HepG2 (cell line): ENCODE data around the gene PIEZO2. TPM values are rescaled to one million over a fixed set of nuclear protein-coding genes. Genes with fewer than 3 reads are reported as not detected.

Experiments used
- ATAC-seq: fragments of 200-7000 bp; cut with Tn5 transposase; 3 replicates; pipeline ENCODE4 v1.9.1; 2020; ENCODE audit warnings: mild to moderate bottlenecking, moderate library complexity
- BruUV-seq: library from RNA; stranded (reverse); fragments of 400-500 nt; replicated peaks from 2 replicates; lab custom pipeline; 2021; lab: Mats Ljungman, UMichigan
- CTCF ChIA-PET: fragments of 300-600 bp; formaldehyde crosslinking; extraction: SDS; loops from one replicate; lab custom pipeline; 2021; ENCODE audit warnings: low total read pairs, inconsistent platforms, low intra/inter-chr PET ratio; lab: Yijun Ruan, JAX
- POLR2A ChIA-PET: fragments of 350-600 bp; sonication (Branson Sonifier 250); formaldehyde crosslinking; loops from one replicate; lab custom pipeline; 2020; ENCODE audit warnings: antibody characterized with exemption, inconsistent platforms; lab: Yijun Ruan, JAX
- DNase-seq: peaks from one replicate; pipeline ENCODE4 v3.0.0-alpha.2; 2015; ENCODE audit warnings: low spot score
- FAIRE-seq: peaks from 3 replicates; lab custom pipeline; 2011; peaks lifted over from hg19 to GRCh38; lab: Jason Lieb, UNC
- H2AFZ ChIP-seq: one replicate; pipeline ENCODE4 v1.6.1; 2011; ENCODE audit warnings: low read length, inconsistent platforms
- H3K27ac ChIP-seq: fragments of 300-600 bp; 3 replicates; pipeline ENCODE4 v1.8.0; 2011; ENCODE audit warnings: mixed run types, mild to moderate bottlenecking, mixed read lengths, low read length, inconsistent platforms; ENCODE audit not compliant: insufficient read depth; ENCODE audit errors: extremely low read length
- H3K27me3 ChIP-seq, 2 experiments: fragments of 200-600 bp in 1 of 2; 2 replicates in 1 of 2; 3 replicates in 1 of 2; pipeline versions ENCODE4 v1.6.0 to v1.8.0; 2011; ENCODE audit warnings: low read length in 2 of 2, mild to moderate bottlenecking in 2 of 2, moderate library complexity in 2 of 2, inconsistent platforms in 1 of 2; ENCODE audit not compliant: insufficient read depth in 2 of 2, control insufficient read depth in 1 of 2
- H3K36me3 ChIP-seq, 2 experiments: fragments of 200-600 bp in 1 of 2; replicated peaks in 1 of 2; 2 replicates in 1 of 2; 3 replicates in 1 of 2; pipeline versions ENCODE4 v1.5.1 to v1.8.0; 2011; ENCODE audit warnings: low read length in 2 of 2, inconsistent platforms in 1 of 2; ENCODE audit not compliant: insufficient read depth in 2 of 2, control insufficient read depth in 1 of 2
- H3K4me1 ChIP-seq: 2 replicates; pipeline ENCODE4 v1.5.1; 2012; ENCODE audit warnings: low read length, inconsistent platforms; ENCODE audit not compliant: insufficient read depth
- H3K4me2 ChIP-seq: 2 replicates; pipeline ENCODE4 v1.6.0; 2011; ENCODE audit warnings: low read depth, low read length, inconsistent platforms
- H3K4me3 ChIP-seq, 3 experiments: fragments of 200-600 bp in 1 of 3; sonication (generic), shearing (Covaris generic) in 1 of 3; replicated peaks in 1 of 3; 2 replicates each; pipeline ENCODE4 v1.5.1; 2011 to 2016; ENCODE audit warnings: low read length in 3 of 3, inconsistent platforms in 2 of 3, low read depth in 2 of 3, mild to moderate bottlenecking in 2 of 3, control low read depth in 1 of 3, mixed read lengths in 1 of 3; ENCODE audit not compliant: insufficient read depth in 1 of 3
- H3K79me2 ChIP-seq: one replicate; pipeline ENCODE4 v1.6.1; 2011; ENCODE audit warnings: low read length, inconsistent platforms; ENCODE audit not compliant: insufficient read depth
- H3K9ac ChIP-seq: 2 replicates; pipeline ENCODE4 v1.6.0; 2011; ENCODE audit warnings: mild to moderate bottlenecking, low read depth, low read length, inconsistent platforms; ENCODE audit not compliant: insufficient read depth
- H3K9me3 ChIP-seq: 2 replicates; pipeline ENCODE4 v1.5.1; 2012; ENCODE audit warnings: mild to moderate bottlenecking, low read length
- H4K20me1 ChIP-seq: 2 replicates; pipeline ENCODE4 v1.6.0; 2011; ENCODE audit warnings: inconsistent platforms, mild to moderate bottlenecking, low read length, moderate library complexity; ENCODE audit not compliant: insufficient read depth
- CCDC6 ChIP-seq: sonication (generic); formaldehyde crosslinking; IDR thresholded peaks from 2 replicates; pipeline ENCODE4 v1.8.1; 2022; ENCODE audit warnings: mild to moderate bottlenecking, missing genetic modification reagents, moderate library complexity
- SOX13 ChIP-seq, 3 experiments: fragments of 450-650 bp in 1 of 3; sonication (generic) in 1 of 3; formaldehyde crosslinking in 1 of 3; IDR thresholded peaks in 2 of 3; conservative IDR thresholded peaks in 1 of 3; 2 replicates each; pipeline versions ENCODE4 v1.5.0 to v1.6.1; 2016 to 2020; ENCODE audit warnings: antibody characterized with exemption in 1 of 3, mild to moderate bottlenecking in 1 of 3, missing compliant biosample characterization in 1 of 3, missing genetic modification reagents in 1 of 3, moderate library complexity in 1 of 3
- TERF1 ChIP-seq: sonication (generic); formaldehyde crosslinking; IDR thresholded peaks from 2 replicates; pipeline ENCODE4 v1.8.0; 2022; ENCODE audit warnings: mild to moderate bottlenecking, missing genetic modification reagents, moderate library complexity
- ZNF383 ChIP-seq: sonication (generic); formaldehyde crosslinking; IDR thresholded peaks from 2 replicates; pipeline ENCODE4 v1.4.0; 2020; ENCODE audit warnings: missing genetic modification reagents, mild to moderate bottlenecking, borderline replicate concordance
- ZNF432 ChIP-seq: sonication (generic); formaldehyde crosslinking; IDR thresholded peaks from 2 replicates; pipeline ENCODE4 v1.5.0; 2020; ENCODE audit warnings: missing genetic modification reagents, mild to moderate bottlenecking, borderline replicate concordance
- WGBS: methylation state at CpG from one replicate; pipeline ENCODE4 v1.1.6; 2017; ENCODE audit warnings: low lambda C conversion rate; 5-methylcytosine and 5-hydroxymethylcytosine counted together
- in situ Hi-C: cut with HindIII; loops from 2 replicates; pipeline ENCODE4 v1.10.0; 2017; ENCODE audit warnings: low pct_unique_long_range_greater_than_20kb; ENCODE audit not compliant: extremely low pct_ligation_motif_present
- intact Hi-C: fragments of 100-400 bp; cut with micrococcal nuclease; formaldehyde crosslinking; loops from one replicate; pipeline ENCODE4 v1.10.0; 2022; ENCODE audit not compliant: unreplicated experiment
- polyA plus RNA-seq, 8 experiments: library from polyadenylated mRNA; depleted of rRNA in 3 of 8; stranded (reverse) in 7 of 8; unstranded in 1 of 8; fragments of >200 nt; fragmentation: Illumina TruSeq in 4 of 8; extraction: Trizol in 4 of 8; gene quantifications; 2 replicates each; pipeline versions ENCODE4 v1.2.1 to v1.2.3, GENCODE V29; 2011 to 2016; ENCODE audit warnings: low read depth in 4 of 8, missing spikeins in 1 of 8, mixed read lengths in 1 of 8; ENCODE audit not compliant: insufficient read depth in 1 of 8
- total RNA-seq, 5 experiments: library from RNA; depleted of rRNA; stranded (reverse); fragments of >200 nt; fragmentation: Illumina TruSeq; extraction: Trizol; gene quantifications; 2 replicates each; pipeline ENCODE4 v1.2.3, GENCODE V29; 2016; ENCODE audit warnings: low read depth in 1 of 5

PIEZO2 gene
- total and polyA plus RNA-seq, 2 of the 13 experiments (the other 11 are each of a cell fraction or from before 2014, with no cell fraction given) = 15.2 to 27.2 TPM

- WGBS = 57% methylated on average over 3 of the region's 3 CpGs
- in situ Hi-C loops = no loop called here
These were observed 40.4 kb downstream of the PIEZO2 start for GRCh38 chr18:11108947-11109346.

GRCh38 chr18:11106894-11107293 lies 42.5 kb downstream of the PIEZO2 start:
- H3K27ac ChIP-seq = no peak overlapping the region
- H4K20me1 ChIP-seq = no peaks in the 10 kb centered on the region
- in situ Hi-C loops = no loop called here
- H3K4me2 ChIP-seq = no peak overlapping the region
- POLR2A ChIA-PET = no interaction called here
- peaks cover 17% of the 10 kb centered on the region for H3K4me1 ChIP-seq
- ATAC-seq (no peak), FAIRE-seq (no peak), DNase-seq (no peak)
- no peak overlapping the region for H2AFZ ChIP-seq
- no peak overlapping the region for H3K9ac ChIP-seq
- WGBS = 86% methylated on average over 6 of the region's 6 CpGs
- H3K79me2 ChIP-seq = no peaks in the 10 kb centered on the region
- BruUV-seq = no TSS peak
- no peak overlapping the region for H3K4me3 ChIP-seq
- TF ChIP-seq CCDC6 (CRISPR knock-in tag) (no peak), SOX13 (IDR thresholded peaks at IDR 0.05) (no peak), SOX13 (CRISPR knock-in tag; conservative IDR thresholded peaks at IDR 0.05 in 1 of 2, IDR thresholded peaks at IDR 0.05 in 1 of 2) (0 out of 4 replicates have a peak, but pooled peaks of 1 of the 2 experiments have one; percentile 19), TERF1 (CRISPR knock-in tag) (no peak)
- CTCF ChIA-PET = no interaction called here
- intact Hi-C loops = no loop called here
- no peaks in the 10 kb centered on the region for H3K9me3 ChIP-seq
- H3K36me3 ChIP-seq = no peaks in the 10 kb centered on the region
- H3K27me3 ChIP-seq = no peaks in the 10 kb centered on the region

More at GRCh38 chr18:11108947-11109346, 40.4 kb downstream of the PIEZO2 start:
- H3K27ac ChIP-seq = no peak overlapping the region
- no peaks in the 10 kb centered on the region for H4K20me1 ChIP-seq
- intact Hi-C loops = no loop called here
- no peaks in the 10 kb centered on the region for H3K27me3 ChIP-seq
- no peak for DNase-seq
- no peaks in the 10 kb centered on the region for H3K36me3 ChIP-seq
- no peak overlapping the region for H3K9ac ChIP-seq
- ATAC-seq = no peak
- ChIA-PET CTCF (no interaction called here), POLR2A (no interaction called here)
- H3K4me2 ChIP-seq = no peak overlapping the region
- H3K4me3 ChIP-seq = no peak overlapping the region
- FAIRE-seq = no peak
- peaks cover 36% of the 10 kb centered on the region for H3K4me1 ChIP-seq
- BruUV-seq = no TSS peak
- no peaks in the 10 kb centered on the region for H3K79me2 ChIP-seq
- H3K9me3 ChIP-seq = no peaks in the 10 kb centered on the region
- H2AFZ ChIP-seq = no peak overlapping the region
- no peak for TF ChIP-seq ZNF383 (CRISPR knock-in tag)
- TF ChIP-seq ZNF432 (CRISPR knock-in tag) = no peak
